Tibial nerve (tissue), 4 donors: ENCODE data around the gene IFNE. TPM values are rescaled to one million over a fixed set of nuclear protein-coding genes. Genes with fewer than 3 reads are reported as not detected.

ENCODE experiments used
- DNase-seq, 2 donors: peaks; one replicate each; pipeline ENCODE4 v3.0.0-alpha.2; 2019; ENCODE audit warnings: low spot score in 2 of 2
- H3K27ac ChIP-seq, 4 donors: fragments of 200-600 bp; sonication (generic) in 3 of 4; one replicate each; pipeline ENCODE4 v1.5.1; 2017 to 2019; ENCODE audit warnings: mild to moderate bottlenecking in 1 of 4
- H3K27me3 ChIP-seq, 2 donors: fragments of 200-600 bp; sonication (generic) in 1 of 2; one replicate each; pipeline versions ENCODE4 v1.5.1 to v1.6.0; 2017 to 2019
- H3K36me3 ChIP-seq, 3 donors: fragments of 200-600 bp; sonication (generic); one replicate each; pipeline ENCODE4 v1.5.1; 2018 to 2019
- H3K4me1 ChIP-seq, 4 donors: fragments of 200-600 bp; sonication (generic) in 3 of 4; one replicate each; pipeline ENCODE4 v1.5.1; 2017 to 2019
- H3K4me3 ChIP-seq, 4 donors: fragments of 200-600 bp; sonication (generic) in 3 of 4; one replicate each; pipeline ENCODE4 v1.5.1; 2017 to 2019; ENCODE audit warnings: mild to moderate bottlenecking in 1 of 4, moderate library complexity in 1 of 4
- H3K9me3 ChIP-seq, 4 donors: fragments of 200-600 bp; sonication (generic) in 3 of 4; one replicate each; pipeline ENCODE4 v1.5.1; 2017 to 2019
- EP300 ChIP-seq, 2 donors: sonication (generic); formaldehyde crosslinking; IDR thresholded peaks; one replicate each; pipeline ENCODE4 v1.6.1; 2017; ENCODE audit warnings: antibody characterized with exemption in 2 of 2, mild to moderate bottlenecking in 1 of 2
- POLR2A ChIP-seq, 2 donors: fragments of 450-650 bp; IDR thresholded peaks; one replicate each; pipeline ENCODE4 v1.6.1; 2017; ENCODE audit warnings: antibody characterized with exemption in 2 of 2, mild to moderate bottlenecking in 2 of 2, moderate library complexity in 2 of 2
- WGBS, 2 donors: methylation state at CpG; one replicate each; pipeline ENCODE4 v1.1.5; 2018; 5-methylcytosine and 5-hydroxymethylcytosine counted together
- total RNA-seq, 4 donors: library from RNA; depleted of rRNA; stranded (reverse); fragments of >200 nt; gene quantifications; one replicate each; pipeline ENCODE4 v1.1.0, GENCODE V29; 2016
- TF ChIP-seq, protein P1 (sequence below), 5 experiments: fragments of 200-600 bp in 3 of 5; fragments of 450-650 bp in 2 of 5; sonication (generic) in 3 of 5; IDR thresholded peaks; one replicate each; pipeline ENCODE4 v1.5.1; 2016 to 2019; ENCODE audit warnings: antibody characterized with exemption in 5 of 5, mild to moderate bottlenecking in 3 of 5, moderate library complexity in 2 of 5

The IFNE gene
- total RNA-seq, 4 donors from 2014 or later: not detected

GRCh38 chr9:21499912-21500311, 17.8 kb upstream of the IFNE start:
- Histone ChIP-seq H3K27ac (no peak overlapping the region), H3K27me3 (no peaks in the 10 kb centered on the region), H3K4me1 (no peaks in the 10 kb centered on the region), H3K9me3 (no peaks in the 10 kb centered on the region), H3K36me3 (no peaks in the 10 kb centered on the region), H3K4me3 (no peak overlapping the region)
- 78 to 82% methylated on average over 5 of the region's 5 CpGs for WGBS, 2 donors
- TF ChIP-seq EP300 (IDR thresholded peaks at IDR 0.05) (no peak), POLR2A (IDR thresholded peaks at IDR 0.05) (no peak)
- TF ChIP-seq, protein P1, sequence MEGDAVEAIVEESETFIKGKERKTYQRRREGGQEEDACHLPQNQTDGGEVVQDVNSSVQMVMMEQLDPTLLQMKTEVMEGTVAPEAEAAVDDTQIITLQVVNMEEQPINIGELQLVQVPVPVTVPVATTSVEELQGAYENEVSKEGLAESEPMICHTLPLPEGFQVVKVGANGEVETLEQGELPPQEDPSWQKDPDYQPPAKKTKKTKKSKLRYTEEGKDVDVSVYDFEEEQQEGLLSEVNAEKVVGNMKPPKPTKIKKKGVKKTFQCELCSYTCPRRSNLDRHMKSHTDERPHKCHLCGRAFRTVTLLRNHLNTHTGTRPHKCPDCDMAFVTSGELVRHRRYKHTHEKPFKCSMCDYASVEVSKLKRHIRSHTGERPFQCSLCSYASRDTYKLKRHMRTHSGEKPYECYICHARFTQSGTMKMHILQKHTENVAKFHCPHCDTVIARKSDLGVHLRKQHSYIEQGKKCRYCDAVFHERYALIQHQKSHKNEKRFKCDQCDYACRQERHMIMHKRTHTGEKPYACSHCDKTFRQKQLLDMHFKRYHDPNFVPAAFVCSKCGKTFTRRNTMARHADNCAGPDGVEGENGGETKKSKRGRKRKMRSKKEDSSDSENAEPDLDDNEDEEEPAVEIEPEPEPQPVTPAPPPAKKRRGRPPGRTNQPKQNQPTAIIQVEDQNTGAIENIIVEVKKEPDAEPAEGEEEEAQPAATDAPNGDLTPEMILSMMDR (IDR thresholded peaks at IDR 0.05): no peak
- DNase-seq: no peak

GRCh38 chr9:21491756-21492155, 9.6 kb upstream of the IFNE start:
- TF ChIP-seq, protein P1 (IDR thresholded peaks at IDR 0.05): no peak
- no peak for TF ChIP-seq EP300 (IDR thresholded peaks at IDR 0.05)
- TF ChIP-seq POLR2A (IDR thresholded peaks at IDR 0.05): no peak
- 30 to 38% methylated on average over 1 of the region's 1 CpG for WGBS, 2 donors
- Histone ChIP-seq H3K9me3 (no peaks in the 10 kb centered on the region), H3K4me3 (no peak overlapping the region), H3K4me1 (no peaks in the 10 kb centered on the region), H3K27me3 (no peaks in the 10 kb centered on the region), H3K36me3 (no peaks in the 10 kb centered on the region), H3K27ac (no peak overlapping the region)
- no peak for DNase-seq

GRCh38 chr9:21481470-21482056, 550 bp downstream of the IFNE start:
- Histone ChIP-seq H3K27me3 (no peaks in the 10 kb centered on the region), H3K4me1 (no peaks in the 10 kb centered on the region), H3K27ac (no peak overlapping the region), H3K9me3 (no peaks in the 10 kb centered on the region), H3K36me3 (no peaks in the 10 kb centered on the region), H3K4me3 (no peak overlapping the region)
- no peak for DNase-seq
- TF ChIP-seq EP300 (IDR thresholded peaks at IDR 0.05): no peak
- no peak for TF ChIP-seq POLR2A (IDR thresholded peaks at IDR 0.05)
- WGBS, 2 donors: 18 to 23% methylated on average over 1 of the region's 1 CpG

DNA sequence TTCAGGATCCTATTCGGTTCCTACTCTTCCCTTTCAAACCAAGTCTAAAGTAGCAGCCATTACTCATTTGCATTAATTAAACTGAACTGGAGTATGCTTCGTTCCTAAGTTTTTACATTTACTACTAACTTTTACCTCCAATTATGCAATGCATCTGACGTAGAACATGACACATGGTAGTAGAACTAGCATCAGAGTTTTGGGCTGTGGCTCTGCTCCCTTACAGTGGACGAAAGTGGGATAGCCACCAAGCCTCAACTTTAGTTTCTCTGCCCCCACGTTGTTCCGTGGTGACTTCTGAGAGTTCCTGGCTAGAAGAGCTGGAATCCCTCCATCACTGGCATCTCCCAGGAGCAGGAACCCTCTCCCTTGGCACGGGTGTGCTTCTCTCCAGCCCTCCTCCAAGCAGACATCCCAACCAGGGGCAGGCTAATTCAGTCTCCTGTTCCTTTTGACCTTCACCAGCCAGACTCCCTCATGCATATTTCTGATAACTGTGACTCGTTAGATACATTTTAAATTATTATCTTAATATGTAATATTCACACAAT, 2.9 kb downstream of the IFNE start:
- H3K27me3 ChIP-seq: no peaks in the 10 kb centered on the region
- H3K4me3 ChIP-seq: no peak overlapping the region
- H3K27ac ChIP-seq: no peak overlapping the region
- H3K4me1 ChIP-seq: no peaks in the 10 kb centered on the region
- DNase-seq: no peak
- H3K36me3 ChIP-seq: no peaks in the 10 kb centered on the region
- TF ChIP-seq EP300 (IDR thresholded peaks at IDR 0.05) (no peak), POLR2A (IDR thresholded peaks at IDR 0.05) (no peak)
- TF ChIP-seq, protein P1 (IDR thresholded peaks at IDR 0.05): no peak
- H3K9me3 ChIP-seq: no peaks in the 10 kb centered on the region
- WGBS, 2 donors: 78 to 83% methylated on average over 8 of the region's 8 CpGs

DNA sequence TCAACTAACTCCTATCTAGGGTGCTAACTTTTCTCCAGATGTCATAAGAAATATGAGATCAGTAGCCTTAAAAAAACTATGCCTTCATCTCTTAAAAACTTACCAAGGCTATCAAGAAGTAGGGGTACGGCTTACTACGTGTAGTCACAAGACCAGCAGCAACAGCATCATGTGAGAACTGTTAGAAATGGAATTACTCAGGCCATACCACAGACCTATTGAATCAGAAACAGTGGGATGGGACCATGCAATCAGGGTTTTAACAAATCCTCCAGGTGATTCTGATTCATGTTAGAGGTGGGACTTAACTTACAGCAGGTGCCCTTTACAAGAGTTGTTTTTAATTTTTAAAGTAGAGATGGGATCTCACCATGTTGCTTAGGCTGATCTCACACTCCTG, 4.6 kb downstream of the IFNE start:
- Histone ChIP-seq H3K4me1 (no peaks in the 10 kb centered on the region), H3K4me3 (no peak overlapping the region), H3K27ac (no peak overlapping the region), H3K36me3 (no peaks in the 10 kb centered on the region), H3K9me3 (no peaks in the 10 kb centered on the region), H3K27me3 (no peaks in the 10 kb centered on the region)
- WGBS, 2 donors: 78 to 85% methylated on average over 2 of the region's 2 CpGs
- TF ChIP-seq, protein P1 (IDR thresholded peaks at IDR 0.05): no peak
- TF ChIP-seq POLR2A (IDR thresholded peaks at IDR 0.05) (no peak), EP300 (IDR thresholded peaks at IDR 0.05) (no peak)
- no peak for DNase-seq
